CD4-positive, alpha-beta T cell treated with Interleukin-10 for 1 hour (primary cell): Measurements from ENCODE around the gene CCDC183.
A peak's percentile ranks its signal among the peaks of the same experiment; 100 is the strongest.

Experiments used
- DNase-seq: peaks from one replicate; pipeline ENCODE4 v3.0.0-alpha.2; 2020

CCDC183 gene

GRCh38 chr9:136850866-136851775 lies 55.0 kb downstream of the CCDC183 start:
- DNase-seq, result no peak

- DNase-seq, result no peak
These were observed 56.0 kb downstream of the CCDC183 start, which contains the start of gene MAMDC4 for GRCh38 chr9:136851941-136852663. MAMDC4 (plus strand) TSS chr9:136852346; CDS start chr9:136852417, 71 bp downstream.

- no peak for DNase-seq
These were observed 56.8 kb downstream of the CCDC183 start for GRCh38 chr9:136852664-136853595.

- peak; percentile 13 for DNase-seq
These were observed 57.5 kb downstream of the CCDC183 start for GRCh38 chr9:136853596-136854112.

DNA sequence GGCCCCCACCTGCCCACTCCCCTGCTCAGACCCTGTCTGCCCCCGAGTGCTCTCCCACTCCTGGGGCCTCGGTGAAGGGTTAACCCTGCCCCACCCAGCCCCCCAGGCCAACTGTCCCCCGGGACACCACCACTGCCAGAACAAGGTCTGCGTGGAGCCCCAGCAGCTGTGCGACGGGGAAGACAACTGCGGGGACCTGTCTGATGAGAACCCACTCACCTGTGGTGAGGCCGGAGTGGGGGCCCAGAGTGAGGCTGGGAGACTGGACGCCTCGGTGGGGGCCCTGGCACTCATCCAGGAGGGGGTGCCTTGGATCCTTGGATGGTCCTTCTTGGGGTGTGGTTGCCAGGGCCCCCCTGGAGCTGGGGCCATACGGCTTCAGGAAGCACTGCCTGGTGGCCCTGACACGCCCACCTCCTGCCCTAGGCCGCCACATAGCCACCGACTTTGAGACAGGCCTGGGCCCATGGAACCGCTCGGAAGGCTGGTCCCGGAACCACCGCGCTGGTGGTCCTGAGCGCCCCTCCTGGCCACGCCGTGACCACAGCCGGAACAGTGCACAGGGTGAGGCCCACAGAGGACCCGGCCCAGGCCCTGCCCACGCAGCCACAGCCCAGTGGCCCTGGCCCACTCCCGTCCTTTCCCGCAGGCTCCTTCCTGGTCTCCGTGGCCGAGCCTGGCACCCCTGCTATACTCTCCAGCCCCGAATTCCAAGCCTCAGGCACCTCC lies 58.1 kb downstream of the CCDC183 start:
- no peak for DNase-seq

DNA sequence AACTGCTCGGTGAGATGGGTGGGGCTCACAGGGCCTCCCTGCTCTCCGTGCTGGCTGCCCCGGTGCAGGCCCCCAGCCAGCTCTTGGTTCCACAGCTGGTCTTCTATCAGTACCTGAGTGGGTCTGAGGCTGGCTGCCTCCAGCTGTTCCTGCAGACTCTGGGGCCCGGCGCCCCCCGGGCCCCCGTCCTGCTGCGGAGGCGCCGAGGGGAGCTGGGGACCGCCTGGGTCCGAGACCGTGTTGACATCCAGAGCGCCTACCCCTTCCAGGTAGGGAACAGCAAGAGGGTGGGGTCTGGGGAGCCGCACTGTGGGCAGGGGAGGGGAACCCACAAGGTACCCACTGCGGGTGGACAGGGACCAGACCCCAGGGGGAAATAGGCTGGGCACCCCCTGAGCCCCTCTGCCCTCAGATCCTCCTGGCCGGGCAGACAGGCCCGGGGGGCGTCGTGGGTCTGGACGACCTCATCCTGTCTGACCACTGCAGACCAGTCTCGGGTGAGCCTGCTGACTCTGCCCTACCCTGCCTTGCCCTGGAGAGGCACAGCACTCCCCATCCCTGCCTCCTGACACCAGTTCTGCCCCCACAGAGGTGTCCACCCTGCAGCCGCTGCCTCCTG lies 58.8 kb downstream of the CCDC183 start:
- no peak for DNase-seq

DNA sequence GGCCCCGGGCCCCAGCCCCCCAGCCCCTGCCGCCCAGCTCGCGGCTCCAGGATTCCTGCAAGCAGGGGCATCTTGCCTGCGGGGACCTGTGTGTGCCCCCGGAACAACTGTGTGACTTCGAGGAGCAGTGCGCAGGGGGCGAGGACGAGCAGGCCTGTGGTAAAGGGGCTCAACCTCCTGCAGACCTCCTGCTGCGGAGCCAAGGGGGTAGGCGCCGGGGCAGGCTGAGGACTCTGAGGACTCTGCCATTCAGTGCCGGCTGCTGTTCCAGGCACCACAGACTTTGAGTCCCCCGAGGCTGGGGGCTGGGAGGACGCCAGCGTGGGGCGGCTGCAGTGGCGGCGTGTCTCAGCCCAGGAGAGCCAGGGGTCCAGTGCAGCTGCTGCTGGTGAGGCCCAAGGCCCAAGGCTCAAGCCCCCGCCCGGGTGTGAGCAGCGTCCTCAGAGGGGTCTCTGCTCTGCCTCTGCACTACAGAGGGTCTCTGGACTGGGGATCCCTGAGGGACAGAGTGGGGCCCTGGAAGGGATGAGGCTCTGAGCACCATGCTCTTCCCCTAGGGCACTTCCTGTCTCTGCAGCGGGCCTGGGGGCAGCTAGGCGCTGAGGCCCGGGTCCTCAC lies 59.4 kb downstream of the CCDC183 start:
- DNase-seq, result no peak

DNA sequence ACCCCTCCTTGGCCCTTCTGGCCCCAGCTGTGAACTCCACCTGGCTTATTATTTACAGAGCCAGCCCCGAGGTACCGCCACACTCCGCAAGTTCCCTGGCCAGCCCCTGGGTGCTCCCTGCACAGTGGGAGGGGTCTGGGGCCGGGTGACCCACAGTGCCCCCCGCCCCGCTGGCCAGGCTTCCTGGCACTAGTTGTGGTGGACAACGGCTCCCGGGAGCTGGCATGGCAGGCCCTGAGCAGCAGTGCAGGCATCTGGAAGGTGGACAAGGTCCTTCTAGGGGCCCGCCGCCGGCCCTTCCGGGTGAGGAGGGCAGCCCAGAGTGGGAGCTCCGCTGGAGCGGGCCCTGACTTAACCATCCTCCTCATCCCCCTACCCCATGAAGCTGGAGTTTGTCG lies 59.9 kb downstream of the CCDC183 start:
- no peak for DNase-seq

GRCh38 chr9:136856541-136857141 lies 60.5 kb downstream of the CCDC183 start:
- no peak for DNase-seq

DNA sequence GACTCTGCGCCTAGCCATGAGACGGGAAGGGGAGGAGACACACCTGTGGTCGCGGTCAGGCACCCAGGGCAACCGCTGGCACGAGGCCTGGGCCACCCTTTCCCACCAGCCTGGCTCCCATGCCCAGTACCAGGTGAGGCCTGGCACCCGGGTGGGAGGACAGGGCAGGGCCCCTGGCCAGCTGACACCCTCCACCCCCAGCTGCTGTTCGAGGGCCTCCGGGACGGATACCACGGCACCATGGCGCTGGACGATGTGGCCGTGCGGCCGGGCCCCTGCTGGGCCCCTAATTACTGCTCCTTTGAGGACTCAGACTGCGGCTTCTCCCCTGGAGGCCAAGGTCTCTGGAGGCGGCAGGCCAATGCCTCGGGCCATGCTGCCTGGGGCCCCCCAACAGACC lies 61.0 kb downstream of the CCDC183 start:
- DNase-seq, result no peak
